Measurements from ENCODE around the gene PCDHA6. TPM values are rescaled to one million over a fixed set of nuclear protein-coding genes. Genes with fewer than 3 reads are reported as not detected.
"Not testable (repeated sequence)": the region's sequence is repeated elsewhere in the genome, so short reads cannot be mapped to it uniquely, and the experiment has no call there.

Gene PCDHA6
- total RNA-seq, 1 donor = 1.1 TPM

- no peak overlapping the region for H2AFZ ChIP-seq (ENCODE audit: low read length)
- no peaks in the 10 kb centered on the region for H3K27me3 ChIP-seq (ENCODE audit: insufficient read depth, low read length)
- H3K27ac ChIP-seq (ENCODE audit: low read depth, low read length) = no peak overlapping the region
- H3K9me3 ChIP-seq (ENCODE audit: low read depth, low read length) = no peaks in the 10 kb centered on the region
- no peak overlapping the region for H3K4me2 ChIP-seq (ENCODE audit: insufficient read depth, low read length)
- no peaks in the 10 kb centered on the region for H3K79me2 ChIP-seq (ENCODE audit: insufficient read depth, low read length)
- no peaks in the 10 kb centered on the region for H3K4me1 ChIP-seq (ENCODE audit: insufficient read depth, low read length)
- DNase-seq (ENCODE audit: insufficient read length, low spot score, missing footprints) = no peak
- H3K4me3 ChIP-seq (ENCODE audit: insufficient read depth, low read length) = no peak overlapping the region
- no peaks in the 10 kb centered on the region for H4K20me1 ChIP-seq (ENCODE audit: insufficient read depth, low read length)
- H3K36me3 ChIP-seq (ENCODE audit: insufficient read depth, low read length) = no peaks in the 10 kb centered on the region
- TF ChIP-seq CTCF (IDR thresholded peaks at IDR 0.05; ENCODE audit: extremely low read depth, low read depth, low read length) = no peak
Observed at GRCh38 chr5:140796718-140797095, 31.1 kb upstream of the PCDHA6 start.

- H3K79me2 ChIP-seq (ENCODE audit: insufficient read depth, low read length) = no peaks in the 10 kb centered on the region
- H4K20me1 ChIP-seq (ENCODE audit: insufficient read depth, low read length) = no peaks in the 10 kb centered on the region
- peak within 1 kb of the TSS; percentile 59 for H2AFZ ChIP-seq (ENCODE audit: low read length)
- H3K27me3 ChIP-seq (ENCODE audit: insufficient read depth, low read length) = no peaks in the 10 kb centered on the region
- H3K4me1 ChIP-seq (ENCODE audit: insufficient read depth, low read length) = no peaks in the 10 kb centered on the region
- no peak within 1 kb of the TSS for H3K27ac ChIP-seq (ENCODE audit: low read depth, low read length)
- H3K4me2 ChIP-seq (ENCODE audit: insufficient read depth, low read length) = peak within 1 kb of the TSS; percentile 71
- peak within 1 kb of the TSS; percentile 62 for H3K4me3 ChIP-seq (ENCODE audit: insufficient read depth, low read length)
- TF ChIP-seq CTCF (IDR thresholded peaks at IDR 0.05; ENCODE audit: extremely low read depth, low read depth, low read length) = peak; percentile 43
- no peaks in the 10 kb centered on the region for H3K36me3 ChIP-seq (ENCODE audit: insufficient read depth, low read length)
- DNase-seq (ENCODE audit: insufficient read length, low spot score, missing footprints) = peak; percentile 73
- H3K9me3 ChIP-seq (ENCODE audit: low read depth, low read length) = no peaks in the 10 kb centered on the region
Observed at GRCh38 chr5:140800816-140801493, 26.8 kb upstream of the PCDHA6 start, which contains the start of gene PCDHA3. TSS of gene PCDHA3 (plus strand) at chr5:140801057.

- Histone ChIP-seq H3K9me3 (ENCODE audit: low read depth, low read length) (no peaks in the 10 kb centered on the region), H3K79me2 (ENCODE audit: insufficient read depth, low read length) (no peaks in the 10 kb centered on the region), H3K36me3 (ENCODE audit: insufficient read depth, low read length) (no peaks in the 10 kb centered on the region), H4K20me1 (ENCODE audit: insufficient read depth, low read length) (no peaks in the 10 kb centered on the region), H3K27ac (ENCODE audit: low read depth, low read length) (no peak overlapping the region), H3K27me3 (ENCODE audit: insufficient read depth, low read length) (no peaks in the 10 kb centered on the region), H3K4me3 (ENCODE audit: insufficient read depth, low read length) (peak overlapping the region; percentile 62), H3K4me1 (ENCODE audit: insufficient read depth, low read length) (no peaks in the 10 kb centered on the region), H3K4me2 (ENCODE audit: insufficient read depth, low read length) (peak overlapping the region; percentile 71), H2AFZ (ENCODE audit: low read length) (peak overlapping the region; percentile 59)
- no peak for DNase-seq (ENCODE audit: insufficient read length, low spot score, missing footprints)
- peak; percentile 35 for TF ChIP-seq CTCF (IDR thresholded peaks at IDR 0.05; ENCODE audit: extremely low read depth, low read depth, low read length)
Observed at GRCh38 chr5:140801494-140801841, 26.3 kb upstream of the PCDHA6 start.

GRCh38 chr5:140802381-140802780, 25.4 kb upstream of the PCDHA6 start:
- not testable (repeated sequence) for H3K4me1 ChIP-seq (ENCODE audit: insufficient read depth, low read length); DNase-seq (ENCODE audit: insufficient read length, low spot score, missing footprints); H3K27me3 ChIP-seq (ENCODE audit: insufficient read depth, low read length); H2AFZ ChIP-seq (ENCODE audit: low read length); H3K9me3 ChIP-seq (ENCODE audit: low read depth, low read length); H3K4me2 ChIP-seq (ENCODE audit: insufficient read depth, low read length); H3K27ac ChIP-seq (ENCODE audit: low read depth, low read length); H3K79me2 ChIP-seq (ENCODE audit: insufficient read depth, low read length); H3K4me3 ChIP-seq (ENCODE audit: insufficient read depth, low read length); H4K20me1 ChIP-seq (ENCODE audit: insufficient read depth, low read length); H3K36me3 ChIP-seq (ENCODE audit: insufficient read depth, low read length)
